PFSK-1 (cell line): ENCODE results near the gene GLRX5.

Experiments
- FOXP2 ChIP-seq: optimal IDR thresholded peaks from 2 replicates; pipeline ENCODE3; 2011; ENCODE audit warnings: borderline replicate concordance, control low read depth, inconsistent platforms; ENCODE audit not compliant: insufficient read depth; ENCODE audit errors: extremely low read length, extremely low read depth
- POLR2AphosphoS5 ChIP-seq: IDR thresholded peaks from 2 replicates; pipeline ENCODE4 v1.6.1; 2012; ENCODE audit warnings: low read depth, mild to moderate bottlenecking, control low read depth, low read length, moderate library complexity
- SIN3A ChIP-seq: IDR thresholded peaks from 2 replicates; pipeline ENCODE4 v1.6.1; 2012; ENCODE audit warnings: mild to moderate bottlenecking, low read length, moderate library complexity, borderline replicate concordance; ENCODE audit not compliant: insufficient read depth
- TAF1 ChIP-seq: IDR thresholded peaks from 2 replicates; pipeline ENCODE4 v1.6.1; 2012; ENCODE audit warnings: low read length, control low read depth, borderline replicate concordance; ENCODE audit not compliant: insufficient read depth
- TF ChIP-seq, protein P1 (sequence below), 2 experiments: IDR thresholded peaks; 2 replicates each; pipeline versions ENCODE4 v1.6.1 to v1.8.0; 2011 to 2012; ENCODE audit warnings: low read depth in 2 of 2, low read length in 2 of 2, control low read depth in 1 of 2, inconsistent platforms in 1 of 2, mild to moderate bottlenecking in 1 of 2, moderate library complexity in 1 of 2; ENCODE audit not compliant: insufficient read depth in 1 of 2

Gene GLRX5

GRCh38 chr14:95525999-95526398 lies 8.9 kb upstream of the GLRX5 start:
- TF ChIP-seq TAF1 = no peak
- no peak for TF ChIP-seq POLR2AphosphoS5
- no peak for TF ChIP-seq FOXP2
- TF ChIP-seq, protein P1, sequence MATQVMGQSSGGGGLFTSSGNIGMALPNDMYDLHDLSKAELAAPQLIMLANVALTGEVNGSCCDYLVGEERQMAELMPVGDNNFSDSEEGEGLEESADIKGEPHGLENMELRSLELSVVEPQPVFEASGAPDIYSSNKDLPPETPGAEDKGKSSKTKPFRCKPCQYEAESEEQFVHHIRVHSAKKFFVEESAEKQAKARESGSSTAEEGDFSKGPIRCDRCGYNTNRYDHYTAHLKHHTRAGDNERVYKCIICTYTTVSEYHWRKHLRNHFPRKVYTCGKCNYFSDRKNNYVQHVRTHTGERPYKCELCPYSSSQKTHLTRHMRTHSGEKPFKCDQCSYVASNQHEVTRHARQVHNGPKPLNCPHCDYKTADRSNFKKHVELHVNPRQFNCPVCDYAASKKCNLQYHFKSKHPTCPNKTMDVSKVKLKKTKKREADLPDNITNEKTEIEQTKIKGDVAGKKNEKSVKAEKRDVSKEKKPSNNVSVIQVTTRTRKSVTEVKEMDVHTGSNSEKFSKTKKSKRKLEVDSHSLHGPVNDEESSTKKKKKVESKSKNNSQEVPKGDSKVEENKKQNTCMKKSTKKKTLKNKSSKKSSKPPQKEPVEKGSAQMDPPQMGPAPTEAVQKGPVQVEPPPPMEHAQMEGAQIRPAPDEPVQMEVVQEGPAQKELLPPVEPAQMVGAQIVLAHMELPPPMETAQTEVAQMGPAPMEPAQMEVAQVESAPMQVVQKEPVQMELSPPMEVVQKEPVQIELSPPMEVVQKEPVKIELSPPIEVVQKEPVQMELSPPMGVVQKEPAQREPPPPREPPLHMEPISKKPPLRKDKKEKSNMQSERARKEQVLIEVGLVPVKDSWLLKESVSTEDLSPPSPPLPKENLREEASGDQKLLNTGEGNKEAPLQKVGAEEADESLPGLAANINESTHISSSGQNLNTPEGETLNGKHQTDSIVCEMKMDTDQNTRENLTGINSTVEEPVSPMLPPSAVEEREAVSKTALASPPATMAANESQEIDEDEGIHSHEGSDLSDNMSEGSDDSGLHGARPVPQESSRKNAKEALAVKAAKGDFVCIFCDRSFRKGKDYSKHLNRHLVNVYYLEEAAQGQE (IDR thresholded peaks at IDR 0.05; ENCODE audit: insufficient read depth in 1 of 2, low read depth in 2 of 2, low read length in 2 of 2) = no peak
- no peak for TF ChIP-seq SIN3A

DNA sequence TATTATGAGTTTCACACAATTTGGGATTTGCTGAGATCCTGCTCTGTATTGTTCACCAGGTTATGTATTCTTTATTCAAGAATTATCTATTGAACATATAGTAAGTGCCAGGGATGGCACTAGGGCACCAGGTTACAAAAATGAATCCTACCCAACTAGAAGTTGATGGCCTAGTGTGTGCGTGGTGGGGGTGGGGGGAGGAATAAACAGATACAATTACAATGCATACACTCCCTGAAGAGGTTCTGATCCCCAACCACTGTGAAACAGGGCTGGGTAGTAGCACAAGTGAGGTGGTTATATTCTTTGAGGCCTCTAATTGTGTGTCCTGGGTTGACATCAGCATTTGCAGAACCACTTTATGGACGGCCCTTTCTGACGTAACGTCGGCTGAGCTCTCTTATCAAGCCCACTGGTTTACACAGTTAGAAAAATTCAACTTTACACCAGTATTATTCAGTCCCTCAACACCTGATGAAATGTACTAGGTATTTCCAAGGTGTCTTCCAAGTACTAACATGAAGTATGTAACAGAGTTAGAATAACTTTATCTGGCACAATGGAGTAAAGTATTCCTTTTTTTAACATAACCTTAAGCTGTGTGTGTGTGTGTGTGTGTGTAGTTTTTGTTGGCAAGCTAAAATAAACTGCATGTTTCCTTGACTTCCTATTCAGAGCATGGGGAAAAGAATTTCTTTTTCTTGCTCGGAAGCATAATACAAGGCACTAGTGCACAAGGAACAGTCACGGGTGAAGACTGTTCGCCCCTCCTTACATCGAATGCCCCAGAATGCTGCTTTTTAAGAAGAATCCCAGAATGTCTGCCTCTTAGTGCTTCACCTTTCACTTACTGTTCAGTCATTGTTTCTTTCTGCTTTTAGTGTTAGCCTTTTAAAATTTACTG lies 8.1 kb upstream of the GLRX5 start:
- TF ChIP-seq, protein P1 (IDR thresholded peaks at IDR 0.05; ENCODE audit: insufficient read depth in 1 of 2, low read depth in 2 of 2, low read length in 2 of 2) = no peak
- TF ChIP-seq SIN3A (no peak), POLR2AphosphoS5 (no peak), TAF1 (no peak), FOXP2 (no peak)

DNA sequence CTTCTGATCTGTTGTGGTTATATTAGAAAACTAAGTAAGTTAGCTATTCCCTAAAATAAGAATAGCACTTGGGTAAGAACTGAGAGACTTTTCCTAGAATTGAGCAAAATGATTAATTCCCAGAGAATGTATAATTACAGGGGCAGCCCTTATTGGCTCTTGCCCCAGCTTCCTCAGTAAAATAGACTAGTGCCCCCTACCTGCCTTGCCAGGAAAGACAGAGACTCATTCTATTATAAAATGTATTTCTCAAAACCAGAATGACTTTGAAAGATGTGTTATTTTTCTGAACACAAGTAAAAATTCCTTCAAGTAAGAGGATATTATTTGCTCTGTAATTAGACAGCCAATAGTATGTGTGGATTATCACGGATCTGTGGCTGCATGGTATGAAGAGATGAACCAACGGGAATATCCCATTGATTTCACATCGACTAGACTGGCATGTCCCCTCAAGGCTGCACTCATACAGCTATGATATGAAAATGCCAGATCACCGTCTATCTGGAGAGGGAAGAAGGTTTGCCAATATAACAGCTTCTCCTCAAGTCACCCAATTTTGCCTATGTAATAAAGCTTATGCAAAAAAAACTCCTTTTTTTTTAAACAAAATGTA lies 7.4 kb upstream of the GLRX5 start:
- TF ChIP-seq FOXP2 = no peak
- TF ChIP-seq SIN3A = no peak
- TF ChIP-seq, protein P1 (IDR thresholded peaks at IDR 0.05; ENCODE audit: insufficient read depth in 1 of 2, low read depth in 2 of 2, low read length in 2 of 2) = no peak
- TF ChIP-seq POLR2AphosphoS5 = no peak
- no peak for TF ChIP-seq TAF1

GRCh38 chr14:95529216-95529615 lies 5.6 kb upstream of the GLRX5 start:
- TF ChIP-seq FOXP2 = no peak
- no peak for TF ChIP-seq TAF1
- TF ChIP-seq, protein P1 (IDR thresholded peaks at IDR 0.05; ENCODE audit: insufficient read depth in 1 of 2, low read depth in 2 of 2, low read length in 2 of 2) = no peak
- no peak for TF ChIP-seq POLR2AphosphoS5
- TF ChIP-seq SIN3A = no peak
